Upper lobe of left lung (tissue), 6 donors: ENCODE results near the gene PIGU. TPM values are rescaled to one million over a fixed set of nuclear protein-coding genes. Genes with fewer than 3 reads are reported as not detected.

ENCODE experiments used
- ATAC-seq, 2 donors: fragments of 200-7000 bp; cut with Tn5 transposase; one replicate each; pipeline ENCODE4 v1.9.1; 2022; ENCODE audit warnings: mild to moderate bottlenecking in 2 of 2, moderate library complexity in 2 of 2; ENCODE audit not compliant: low FRiP score in 2 of 2
- DNase-seq, 2 donors: peaks; one replicate each; pipeline ENCODE4 v3.0.0-alpha.2; 2019 to 2020
- H3K27ac ChIP-seq, 4 donors: fragments of 200-600 bp; sonication (generic); one replicate each; pipeline ENCODE4 v1.5.1; 2016 to 2019
- H3K27me3 ChIP-seq, 4 donors: fragments of 200-600 bp; sonication (generic); one replicate each; pipeline ENCODE4 v1.5.1; 2017 to 2019
- H3K36me3 ChIP-seq, 4 donors: fragments of 200-600 bp; sonication (generic); one replicate each; pipeline ENCODE4 v1.5.1; 2016 to 2019
- H3K4me1 ChIP-seq, 4 donors: fragments of 200-600 bp; sonication (generic); one replicate each; pipeline ENCODE4 v1.5.1; 2018 to 2019
- H3K4me3 ChIP-seq, 4 donors: fragments of 200-600 bp; sonication (generic); one replicate each; pipeline ENCODE4 v1.5.1; 2017 to 2019; ENCODE audit warnings: mild to moderate bottlenecking in 2 of 4, moderate library complexity in 1 of 4
- H3K9me3 ChIP-seq, 4 donors: fragments of 200-600 bp; sonication (generic); one replicate each; pipeline ENCODE4 v1.5.1; 2018 to 2019
- CTCF ChIP-seq, 6 experiments: fragments of 450-650 bp in 4 of 6; fragments of 200-600 bp in 2 of 6; sonication (generic) in 2 of 6; IDR thresholded peaks; one replicate each; pipeline ENCODE4 v1.5.1; 2016 to 2019; ENCODE audit warnings: antibody characterized with exemption in 6 of 6
- EP300 ChIP-seq, 4 donors: sonication (generic); formaldehyde crosslinking; IDR thresholded peaks; one replicate each; pipeline ENCODE4 v1.5.1; 2017; ENCODE audit warnings: antibody characterized with exemption in 4 of 4, control low read depth in 2 of 4
- POLR2A ChIP-seq, 4 donors: fragments of 450-650 bp; IDR thresholded peaks; one replicate each; pipeline ENCODE4 v1.5.1; 2016 to 2017; ENCODE audit warnings: antibody characterized with exemption in 4 of 4, mild to moderate bottlenecking in 2 of 4
- POLR2AphosphoS5 ChIP-seq, 2 donors: sonication (generic); formaldehyde crosslinking; IDR thresholded peaks; one replicate each; pipeline ENCODE4 v1.5.1; 2017; ENCODE audit warnings: antibody characterized with exemption in 2 of 2
- WGBS, 2 donors: methylation state at CpG; one replicate each; pipeline ENCODE4 v1.1.5; 2017 to 2018; 5-methylcytosine and 5-hydroxymethylcytosine counted together
- total RNA-seq, 6 donors: library from RNA; depleted of rRNA in 4 of 6; stranded (reverse); fragments of >200 nt in 4 of 6; gene quantifications; one replicate each; pipeline versions ENCODE4 v1.1.0 to v1.2.1, GENCODE V29; 2016 to 2021
- donor health status: DM: no; HTN: no; CAD: no; lungs with moderate emphysema.
- donor health status: DM: no; HTN: yes; CAD: no; lungs with severe emphysema.

Gene PIGU
- total RNA-seq, 6 donors from 2014 or later = 8.0 to 17.1 (median 12.7) TPM

- 88 to 95% methylated on average over 3 to 5 of the region's 5 CpGs for whole genome bisulfite sequencing, 2 donors
- ATAC-seq (no peak), DNase-seq (no peak)
- Histone ChIP-seq H3K36me3 (peaks cover 2 to 31% (median 21%) of the 10 kb centered on the region in 4 donors), H3K4me1 (peaks cover 8 to 30% (median 18%) of the 10 kb centered on the region in 4 donors), H3K9me3 (no peaks in the 10 kb centered on the region), H3K27ac (no peak overlapping the region), H3K27me3 (peaks cover 0 to 7% (median 0%) of the 10 kb centered on the region in 4 donors), H3K4me3 (no peak overlapping the region)
- TF ChIP-seq POLR2AphosphoS5 (IDR thresholded peaks at IDR 0.05) = no peak
- no peak for TF ChIP-seq POLR2A (IDR thresholded peaks at IDR 0.05)
- no peak for TF ChIP-seq EP300 (IDR thresholded peaks at IDR 0.05)
- TF ChIP-seq CTCF (IDR thresholded peaks at IDR 0.05) = no peak
Measured at GRCh38 chr20:34712525-34713192, 35.8 kb upstream of the PIGU start.

- WGBS, 2 donors = 88 to 89% methylated on average over 3 of the region's 3 CpGs
- Histone ChIP-seq H3K4me3 (no peak overlapping the region), H3K27me3 (peaks cover 0 to 7% (median 0%) of the 10 kb centered on the region in 4 donors), H3K27ac (no peak overlapping the region), H3K36me3 (peaks cover 2 to 29% (median 19%) of the 10 kb centered on the region in 4 donors), H3K9me3 (no peaks in the 10 kb centered on the region), H3K4me1 (peaks cover 8 to 30% (median 18%) of the 10 kb centered on the region in 4 donors)
- no peak for ATAC-seq
- DNase-seq = no peak
- no peak for TF ChIP-seq POLR2AphosphoS5 (IDR thresholded peaks at IDR 0.05)
- TF ChIP-seq POLR2A (IDR thresholded peaks at IDR 0.05) = no peak
- no peak for TF ChIP-seq CTCF (IDR thresholded peaks at IDR 0.05)
- TF ChIP-seq EP300 (IDR thresholded peaks at IDR 0.05) = no peak
Measured at GRCh38 chr20:34711813-34712430, 35.0 kb upstream of the PIGU start.

GRCh38 chr20:34710861-34711574 is 34.1 kb upstream of the PIGU start:
- TF ChIP-seq EP300 (IDR thresholded peaks at IDR 0.05) (no peak), POLR2A (IDR thresholded peaks at IDR 0.05) (no peak), POLR2AphosphoS5 (IDR thresholded peaks at IDR 0.05) (no peak), CTCF (IDR thresholded peaks at IDR 0.05) (no peak)
- Histone ChIP-seq H3K9me3 (no peaks in the 10 kb centered on the region), H3K4me3 (no peak overlapping the region), H3K27ac (no peak overlapping the region), H3K27me3 (peaks cover 0 to 7% (median 0%) of the 10 kb centered on the region in 4 donors), H3K4me1 (peaks cover 9 to 32% (median 25%) of the 10 kb centered on the region in 4 donors), H3K36me3 (peaks cover 2 to 22% (median 15%) of the 10 kb centered on the region in 4 donors)
- WGBS, 2 donors = 92 to 94% methylated on average over 9 of the region's 9 CpGs
- ATAC-seq = no peak
- no peak for DNase-seq

- TF ChIP-seq EP300 (IDR thresholded peaks at IDR 0.05) (no peak), CTCF (IDR thresholded peaks at IDR 0.05) (no peak), POLR2AphosphoS5 (IDR thresholded peaks at IDR 0.05) (no peak), POLR2A (IDR thresholded peaks at IDR 0.05) (no peak)
- peak overlapping the region in 2 of 4 donors; percentile 87 to 89 for H3K27ac ChIP-seq
- H3K4me3 ChIP-seq = peak overlapping the region in 3 of 4 donors; percentile 66 to 87 (median 85)
- no peak for ATAC-seq
- peaks cover 0 to 21% (median 14%) of the 10 kb centered on the region in 4 donors for H3K36me3 ChIP-seq
- H3K27me3 ChIP-seq = peaks cover 0 to 7% (median 0%) of the 10 kb centered on the region in 4 donors
- no peak for DNase-seq
- peaks cover 14 to 37% (median 30%) of the 10 kb centered on the region in 4 donors for H3K4me1 ChIP-seq
- no peaks in the 10 kb centered on the region for H3K9me3 ChIP-seq
Measured at GRCh38 chr20:34710568-34710839, 33.6 kb upstream of the PIGU start.
